ENCODE measurements around the gene ARID5A. TPM values are rescaled to one million over a fixed set of nuclear protein-coding genes. Genes with fewer than 3 reads are reported as not detected.

ARID5A gene
- total RNA-seq, 1 experiment from 2014 or later, result 7.3 TPM

- no peaks in the 10 kb centered on the region for H3K9me3 ChIP-seq (ENCODE audit: low read depth, low read length, poor library complexity, severe bottlenecking)
- no peak for DNase-seq (ENCODE audit: low spot score)
- TF ChIP-seq CTCF (conservative IDR thresholded peaks at IDR 0.05; ENCODE audit: low read depth, low read length) (no peak), EZH2 (IDR thresholded peaks at IDR 0.05; ENCODE audit: borderline replicate concordance, low read depth, low read length, poor library complexity, severe bottlenecking) (no peak)
- CTCF ChIA-PET, result no interaction called here
- no peak overlapping the region for H3K27ac ChIP-seq (ENCODE audit: low read depth, low read length, poor library complexity, severe bottlenecking)
- no peaks in the 10 kb centered on the region for H3K27me3 ChIP-seq (replicated peaks; ENCODE audit: insufficient read depth, low read depth, low read length, poor library complexity)
- H3K4me1 ChIP-seq (ENCODE audit: insufficient read depth, low read length, poor library complexity, severe bottlenecking), result no peaks in the 10 kb centered on the region
- intact Hi-C loops (cut with micrococcal nuclease; ENCODE audit: unreplicated experiment), result no loop called here
- BruUV-seq (replicated peaks), result no TSS peak
- H3K4me3 ChIP-seq (ENCODE audit: low read depth, low read length, poor library complexity, severe bottlenecking), result no peak overlapping the region
- POLR2A ChIA-PET (ENCODE audit: low non-redundant PET), result no interaction called here
- no peaks in the 10 kb centered on the region for H3K36me3 ChIP-seq (ENCODE audit: insufficient read depth, low read length, poor library complexity, severe bottlenecking)
These were observed 21.5 kb downstream of the ARID5A start for GRCh38 chr2:96558061-96558460.

- intact Hi-C loops (cut with micrococcal nuclease; ENCODE audit: unreplicated experiment), result no loop called here
- Histone ChIP-seq H3K27me3 (replicated peaks; ENCODE audit: insufficient read depth, low read depth, low read length, poor library complexity) (no peaks in the 10 kb centered on the region), H3K4me3 (ENCODE audit: low read depth, low read length, poor library complexity, severe bottlenecking) (no peak overlapping the region), H3K4me1 (ENCODE audit: insufficient read depth, low read length, poor library complexity, severe bottlenecking) (no peaks in the 10 kb centered on the region), H3K27ac (ENCODE audit: low read depth, low read length, poor library complexity, severe bottlenecking) (no peak overlapping the region), H3K36me3 (ENCODE audit: insufficient read depth, low read length, poor library complexity, severe bottlenecking) (no peaks in the 10 kb centered on the region), H3K9me3 (ENCODE audit: low read depth, low read length, poor library complexity, severe bottlenecking) (no peaks in the 10 kb centered on the region)
- ChIA-PET CTCF (no interaction called here), POLR2A (ENCODE audit: low non-redundant PET) (no interaction called here)
- no peak for DNase-seq (ENCODE audit: low spot score)
- TF ChIP-seq CTCF (conservative IDR thresholded peaks at IDR 0.05; ENCODE audit: low read depth, low read length) (no peak), EZH2 (IDR thresholded peaks at IDR 0.05; ENCODE audit: borderline replicate concordance, low read depth, low read length, poor library complexity, severe bottlenecking) (no peak)
- BruUV-seq (replicated peaks), result no TSS peak
These were observed 21.9 kb downstream of the ARID5A start for GRCh38 chr2:96558485-96558884.

GRCh38 chr2:96564026-96564425, 27.5 kb downstream of the ARID5A start:
- TF ChIP-seq CTCF (conservative IDR thresholded peaks at IDR 0.05; ENCODE audit: low read depth, low read length), result no peak
- no peak for TF ChIP-seq EZH2 (IDR thresholded peaks at IDR 0.05; ENCODE audit: borderline replicate concordance, low read depth, low read length, poor library complexity, severe bottlenecking)
- BruUV-seq (replicated peaks), result no TSS peak
- no peaks in the 10 kb centered on the region for H3K36me3 ChIP-seq (ENCODE audit: insufficient read depth, low read length, poor library complexity, severe bottlenecking)
- no peaks in the 10 kb centered on the region for H3K9me3 ChIP-seq (ENCODE audit: low read depth, low read length, poor library complexity, severe bottlenecking)
- ChIA-PET CTCF (no interaction called here), POLR2A (ENCODE audit: low non-redundant PET) (no interaction called here)
- no peak for DNase-seq (ENCODE audit: low spot score)
- no peak overlapping the region for H3K27ac ChIP-seq (ENCODE audit: low read depth, low read length, poor library complexity, severe bottlenecking)
- intact Hi-C loops (cut with micrococcal nuclease; ENCODE audit: unreplicated experiment), result no loop called here
- no peak overlapping the region for H3K4me3 ChIP-seq (ENCODE audit: low read depth, low read length, poor library complexity, severe bottlenecking)
- H3K27me3 ChIP-seq (replicated peaks; ENCODE audit: insufficient read depth, low read depth, low read length, poor library complexity), result no peaks in the 10 kb centered on the region
- no peaks in the 10 kb centered on the region for H3K4me1 ChIP-seq (ENCODE audit: insufficient read depth, low read length, poor library complexity, severe bottlenecking)
